GM12801 (cell line): ENCODE measurements around the gene BAIAP2L1.

Experiments used
- CTCF ChIP-seq: IDR thresholded peaks from one replicate; pipeline ENCODE4 v1.5.1; 2011; ENCODE audit warnings: control low read depth; ENCODE audit not compliant: insufficient read length; ENCODE audit errors: extremely low read depth

Gene BAIAP2L1

GRCh38 chr7:98284335-98285036 is 116.4 kb downstream of the BAIAP2L1 start:
- TF ChIP-seq CTCF, result no peak

- TF ChIP-seq CTCF, result no peak
These were observed 117.0 kb downstream of the BAIAP2L1 start for GRCh38 chr7:98283887-98284222.

- no peak for TF ChIP-seq CTCF
These were observed 117.6 kb downstream of the BAIAP2L1 start for GRCh38 chr7:98283127-98283886.

GRCh38 chr7:98282703-98283102 is 118.2 kb downstream of the BAIAP2L1 start:
- no peak for TF ChIP-seq CTCF

DNA sequence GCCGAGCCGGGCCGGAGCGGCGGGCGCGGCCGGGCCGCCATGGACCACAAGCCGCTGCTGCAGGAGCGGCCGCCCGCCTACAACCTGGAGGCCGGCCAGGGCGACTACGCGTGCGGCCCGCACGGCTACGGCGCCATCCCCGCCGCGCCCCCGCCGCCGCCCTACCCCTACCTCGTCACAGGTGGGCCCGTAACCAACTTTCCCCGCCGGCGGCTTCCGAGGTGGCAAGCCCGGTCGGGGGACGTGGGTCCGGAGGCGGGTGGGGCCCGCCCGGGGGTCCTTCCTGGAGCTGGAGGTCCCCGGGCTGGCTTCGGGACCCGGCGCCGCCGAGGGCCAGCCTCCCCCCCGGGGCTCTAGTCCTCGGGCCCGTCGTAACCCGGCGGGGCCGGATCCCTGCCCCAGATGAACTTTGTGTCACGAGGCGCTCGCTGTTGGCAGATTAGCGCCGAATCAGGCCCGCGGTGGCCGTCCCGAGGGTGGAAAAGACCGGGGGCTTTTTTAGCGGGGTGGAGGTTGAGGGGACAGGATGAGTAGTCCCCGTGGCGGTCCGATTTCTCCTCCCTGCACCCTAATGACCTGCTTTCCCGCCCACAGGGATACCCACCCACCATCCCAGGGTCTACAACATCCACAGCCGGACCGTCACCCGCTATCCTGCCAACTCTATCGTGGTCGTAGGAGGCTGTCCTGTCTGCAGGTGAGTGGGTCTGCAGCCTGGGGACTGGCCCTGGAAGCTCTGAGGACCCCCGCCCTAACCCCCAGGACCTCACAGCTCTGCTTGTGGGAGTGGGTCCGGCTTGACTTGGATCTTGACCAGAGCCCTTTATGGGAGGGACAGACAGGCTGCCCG is 118.9 kb downstream of the BAIAP2L1 start:
- no peak for TF ChIP-seq CTCF

- no peak for TF ChIP-seq CTCF
These were observed 119.8 kb downstream of the BAIAP2L1 start, which contains the start of gene BRI3 for GRCh38 chr7:98280791-98281756. Gene BRI3 (plus strand): TSS chr7:98281686. CDS start chr7:98281796, 110 bp downstream.
